Thyroid gland (tissue), 4 donors: ENCODE results near the gene KIF20A. TPM values are rescaled to one million over a fixed set of nuclear protein-coding genes. Genes with fewer than 3 reads are reported as not detected.

Experiments used
- DNase-seq, 2 donors: peaks; one replicate each; pipeline ENCODE4 v3.0.0-alpha.2; 2019
- H3K27ac ChIP-seq, 3 donors: fragments of 200-600 bp; sonication (generic); 1 replicate in 2 of 3; 2 replicates in 1 of 3; pipeline ENCODE4 v1.5.1; 2016 to 2019; ENCODE audit warnings: mild to moderate bottlenecking in 1 of 3, moderate library complexity in 1 of 3
- H3K27me3 ChIP-seq: fragments of 200-600 bp; sonication (generic); one replicate; pipeline ENCODE4 v1.5.1; 2019
- H3K36me3 ChIP-seq, 2 donors: fragments of 200-600 bp; sonication (generic); one replicate each; pipeline ENCODE4 v1.5.1; 2016 to 2019
- H3K4me1 ChIP-seq, 2 donors: fragments of 200-600 bp; sonication (generic); one replicate each; pipeline ENCODE4 v1.5.1; 2017 to 2019
- H3K4me3 ChIP-seq, 3 donors: fragments of 200-600 bp; sonication (generic); replicated peaks in 1 of 3; 1 replicate in 2 of 3; 2 replicates in 1 of 3; pipeline ENCODE4 v1.5.1; 2016; ENCODE audit warnings: mild to moderate bottlenecking in 1 of 3
- H3K9me3 ChIP-seq: fragments of 200-600 bp; sonication (generic); one replicate; pipeline ENCODE4 v1.5.1; 2017
- CTCF ChIP-seq, 6 experiments: fragments of 200-600 bp in 3 of 6; fragments of 450-650 bp in 3 of 6; sonication (generic) in 3 of 6; IDR thresholded peaks; one replicate each; pipeline ENCODE4 v1.5.1; 2016 to 2019; ENCODE audit warnings: antibody characterized with exemption in 6 of 6, mild to moderate bottlenecking in 2 of 6, inconsistent platforms in 1 of 6, moderate library complexity in 1 of 6
- POLR2A ChIP-seq, 2 donors: fragments of 450-650 bp; IDR thresholded peaks; one replicate each; pipeline ENCODE4 v1.6.1; 2017; ENCODE audit warnings: antibody characterized with exemption in 2 of 2, mild to moderate bottlenecking in 2 of 2, moderate library complexity in 1 of 2
- WGBS, 2 donors: methylation state at CpG; one replicate each; pipeline ENCODE4 v1.1.5; 2017; 5-methylcytosine and 5-hydroxymethylcytosine counted together
- intact Hi-C: fragments of 100-400 bp; cut with DNase I; formaldehyde crosslinking; loops from one replicate; pipeline ENCODE4 v1.15.1; 2023
- total RNA-seq, 4 donors: library from RNA; depleted of rRNA; stranded (reverse); fragments of >200 nt; gene quantifications; one replicate each; pipeline ENCODE4 v1.2.3, GENCODE V29; 2016

KIF20A gene
- total RNA-seq, 4 donors from 2014 or later = 0.40 to 2.6 (median 1.9) TPM; not detected in 1

GRCh38 chr5:138224712-138225111 is 45.8 kb downstream of the KIF20A start:
- Histone ChIP-seq H3K36me3 (no peaks in the 10 kb centered on the region), H3K4me1 (no peaks in the 10 kb centered on the region), H3K4me3 (no peak overlapping the region), H3K27me3 (no peaks in the 10 kb centered on the region), H3K9me3 (no peaks in the 10 kb centered on the region), H3K27ac (no peak overlapping the region)
- intact Hi-C loops = no loop called here
- no peak for DNase-seq
- 85 to 86% methylated on average over 6 of the region's 6 CpGs for WGBS, 2 donors
- no peak for TF ChIP-seq POLR2A (IDR thresholded peaks at IDR 0.05)

- intact Hi-C loops = no loop called here
- H3K4me3 ChIP-seq = no peak overlapping the region
- H3K9me3 ChIP-seq = no peaks in the 10 kb centered on the region
- no peak for TF ChIP-seq CTCF (IDR thresholded peaks at IDR 0.05)
- no peak for TF ChIP-seq POLR2A (IDR thresholded peaks at IDR 0.05)
- H3K27me3 ChIP-seq = no peaks in the 10 kb centered on the region
- no peak overlapping the region for H3K27ac ChIP-seq
- H3K36me3 ChIP-seq = no peaks in the 10 kb centered on the region
- no peak for DNase-seq
- H3K4me1 ChIP-seq = peaks cover 0 to 4% of the 10 kb centered on the region in 2 donors
Measured at GRCh38 chr5:138226910-138227309, 48.0 kb downstream of the KIF20A start.

- no peak for TF ChIP-seq POLR2A (IDR thresholded peaks at IDR 0.05)
- no peak for TF ChIP-seq CTCF (IDR thresholded peaks at IDR 0.05)
- intact Hi-C loops = no loop called here
- H3K27me3 ChIP-seq = no peaks in the 10 kb centered on the region
- no peak overlapping the region for H3K4me3 ChIP-seq
- no peaks in the 10 kb centered on the region for H3K9me3 ChIP-seq
- no peak overlapping the region for H3K27ac ChIP-seq
- H3K4me1 ChIP-seq = peaks cover 0 to 4% of the 10 kb centered on the region in 2 donors
- WGBS, 2 donors = 60 to 71% methylated on average over 6 of the region's 6 CpGs
- DNase-seq = no peak
- H3K36me3 ChIP-seq = no peaks in the 10 kb centered on the region
Measured at GRCh38 chr5:138229387-138229786, 50.5 kb downstream of the KIF20A start.

- H3K36me3 ChIP-seq = no peaks in the 10 kb centered on the region
- H3K4me1 ChIP-seq = peaks cover 0 to 4% of the 10 kb centered on the region in 2 donors
- intact Hi-C loops = no loop called here
- DNase-seq = no peak
- no peak for TF ChIP-seq CTCF (IDR thresholded peaks at IDR 0.05)
- TF ChIP-seq POLR2A (IDR thresholded peaks at IDR 0.05) = no peak
- no peak overlapping the region for H3K27ac ChIP-seq
- no peak overlapping the region for H3K4me3 ChIP-seq
- no peaks in the 10 kb centered on the region for H3K27me3 ChIP-seq
- no peaks in the 10 kb centered on the region for H3K9me3 ChIP-seq
Measured at GRCh38 chr5:138230261-138230660, 51.3 kb downstream of the KIF20A start.

GRCh38 chr5:138230981-138231589 is 52.2 kb downstream of the KIF20A start:
- intact Hi-C loops = no loop called here

More at GRCh38 chr5:138230981-138231589, 52.2 kb downstream of the KIF20A start:
- H3K36me3 ChIP-seq = no peaks in the 10 kb centered on the region
- WGBS, 2 donors = 56 to 66% methylated on average over 7 of the region's 7 CpGs
- no peak overlapping the region for H3K27ac ChIP-seq
- H3K4me1 ChIP-seq = peaks cover 0 to 4% of the 10 kb centered on the region in 2 donors
- no peak for DNase-seq
- H3K4me3 ChIP-seq = no peak overlapping the region
- no peaks in the 10 kb centered on the region for H3K27me3 ChIP-seq
- no peaks in the 10 kb centered on the region for H3K9me3 ChIP-seq
- TF ChIP-seq CTCF (IDR thresholded peaks at IDR 0.05) = no peak
- TF ChIP-seq POLR2A (IDR thresholded peaks at IDR 0.05) = no peak
